ENCODE data around the gene ING1.
"Not testable (repeated sequence)": the region's sequence is repeated elsewhere in the genome, so short reads cannot be mapped to it uniquely, and the experiment has no call there.

Gene ING1

DNA sequence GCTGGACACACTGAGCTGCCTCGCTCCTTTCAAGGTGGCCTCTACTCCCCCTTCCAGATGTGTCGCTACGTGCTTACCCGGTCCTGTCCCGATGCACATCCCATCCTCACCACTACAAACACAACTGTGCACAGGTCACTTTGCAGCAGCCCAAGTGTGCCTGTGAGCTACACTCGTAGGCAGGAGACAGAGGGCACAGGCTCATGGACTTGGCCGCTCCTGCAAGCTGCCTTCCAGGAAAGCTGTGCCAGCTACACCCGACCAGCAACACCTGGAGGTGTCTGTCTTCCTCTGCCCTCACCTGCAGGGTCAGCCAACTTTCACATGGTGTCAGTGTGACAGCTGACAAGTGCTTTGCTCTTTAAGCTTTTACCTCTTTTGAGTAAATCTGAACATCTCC is 23.0 kb upstream of the ING1 start:
- Histone ChIP-seq H3K27me3 (ENCODE audit: control insufficient read depth in 2 of 2, insufficient read depth in 2 of 2, low read length in 2 of 2) (no peaks in the 10 kb centered on the region), H3K4me1 (ENCODE audit: control insufficient read depth in 2 of 2, insufficient read depth in 2 of 2, low read length in 2 of 2) (no peaks in the 10 kb centered on the region), H3K9ac (ENCODE audit: low read depth in 1 of 2, low read length in 2 of 2) (no peak overlapping the region), H3K36me3 (ENCODE audit: control insufficient read depth in 2 of 2, insufficient read depth in 2 of 2, low read length in 2 of 2) (peaks cover 10 to 25% of the 10 kb centered on the region in 2 donors), H3K9me3 (ENCODE audit: control insufficient read depth in 2 of 2, low read length in 2 of 2) (no peaks in the 10 kb centered on the region), H3K4me3 (ENCODE audit: low read length in 2 of 2) (no peak overlapping the region), H3K27ac (ENCODE audit: low read depth in 2 of 2, low read length in 2 of 2) (no peak overlapping the region)

DNA sequence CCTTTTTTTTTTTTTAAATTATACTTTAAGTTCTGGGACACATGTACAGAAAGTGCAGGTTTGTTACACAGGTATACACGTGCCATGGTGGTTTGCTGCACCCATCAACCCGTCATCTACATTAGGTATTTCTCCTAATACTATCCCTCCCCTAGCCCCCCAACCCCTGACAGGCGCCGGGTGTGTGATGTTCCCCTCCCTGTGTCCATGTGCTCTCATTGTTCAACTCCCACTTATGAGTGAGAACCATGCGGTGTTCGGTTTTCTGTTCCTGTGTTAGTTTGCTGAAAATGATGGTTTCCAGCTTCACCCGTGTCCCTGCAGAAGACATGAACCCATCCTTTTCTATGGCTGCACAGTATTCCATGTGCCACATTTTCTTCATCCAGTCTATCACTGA is 17.7 kb upstream of the ING1 start:
- H3K4me3 ChIP-seq (ENCODE audit: low read length in 2 of 2); H3K9me3 ChIP-seq (ENCODE audit: control insufficient read depth in 2 of 2, low read length in 2 of 2); H3K27ac ChIP-seq (ENCODE audit: low read depth in 2 of 2, low read length in 2 of 2); H3K27me3 ChIP-seq (ENCODE audit: control insufficient read depth in 2 of 2, insufficient read depth in 2 of 2, low read length in 2 of 2); H3K9ac ChIP-seq (ENCODE audit: low read depth in 1 of 2, low read length in 2 of 2); H3K4me1 ChIP-seq (ENCODE audit: control insufficient read depth in 2 of 2, insufficient read depth in 2 of 2, low read length in 2 of 2): not testable (repeated sequence)
- H3K36me3 ChIP-seq (ENCODE audit: control insufficient read depth in 2 of 2, insufficient read depth in 2 of 2, low read length in 2 of 2), result peaks cover 19 to 36% of the 10 kb centered on the region in 2 donors

DNA sequence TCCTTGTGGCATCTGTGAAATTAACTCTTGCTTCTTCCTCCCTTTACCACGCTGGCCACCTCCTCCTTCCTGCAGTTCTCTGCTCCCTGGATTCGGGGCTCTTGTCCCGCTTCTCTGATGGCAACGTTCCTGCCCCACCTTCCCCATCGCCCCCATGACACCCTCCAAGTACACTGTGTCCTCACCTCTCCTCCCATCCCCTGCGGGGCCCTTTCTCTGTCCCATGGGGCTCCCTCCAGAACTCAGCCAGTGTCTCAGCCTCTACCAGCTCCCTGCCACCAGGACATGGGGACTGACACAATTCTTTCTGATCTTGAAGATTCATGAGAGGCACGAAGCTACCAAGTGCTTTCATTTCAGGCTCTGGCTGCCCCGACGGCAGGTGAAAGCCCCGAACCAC is 16.7 kb upstream of the ING1 start:
- Histone ChIP-seq H3K27ac (ENCODE audit: low read depth in 2 of 2, low read length in 2 of 2) (no peak overlapping the region), H3K36me3 (ENCODE audit: control insufficient read depth in 2 of 2, insufficient read depth in 2 of 2, low read length in 2 of 2) (peaks cover 26 to 41% of the 10 kb centered on the region in 2 donors), H3K9ac (ENCODE audit: low read depth in 1 of 2, low read length in 2 of 2) (no peak overlapping the region), H3K9me3 (ENCODE audit: control insufficient read depth in 2 of 2, low read length in 2 of 2) (no peaks in the 10 kb centered on the region), H3K4me3 (ENCODE audit: low read length in 2 of 2) (no peak overlapping the region), H3K27me3 (ENCODE audit: control insufficient read depth in 2 of 2, insufficient read depth in 2 of 2, low read length in 2 of 2) (no peaks in the 10 kb centered on the region), H3K4me1 (ENCODE audit: control insufficient read depth in 2 of 2, insufficient read depth in 2 of 2, low read length in 2 of 2) (no peaks in the 10 kb centered on the region)

DNA sequence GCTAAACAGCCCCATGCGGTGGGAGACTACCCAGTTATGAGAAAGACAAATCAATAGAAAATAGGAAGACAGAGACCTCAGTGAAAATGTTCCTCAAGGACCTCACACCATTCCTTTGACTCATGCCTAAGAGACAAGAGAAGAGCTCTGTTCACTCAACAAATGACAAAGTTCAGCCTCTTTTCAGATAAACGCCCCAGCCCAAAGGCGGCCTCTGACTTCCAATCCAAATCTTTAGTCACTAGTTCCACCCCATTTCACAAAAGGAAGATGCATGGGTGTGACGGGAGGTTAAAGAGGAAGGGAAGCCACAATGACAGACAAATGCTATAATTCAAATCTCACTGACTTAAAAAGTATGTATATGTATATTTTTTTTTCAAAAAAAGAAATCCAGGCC is 15.7 kb upstream of the ING1 start:
- no peak overlapping the region for H3K27ac ChIP-seq (ENCODE audit: low read depth in 2 of 2, low read length in 2 of 2)
- H3K9me3 ChIP-seq (ENCODE audit: control insufficient read depth in 2 of 2, low read length in 2 of 2), result no peaks in the 10 kb centered on the region
- no peak overlapping the region for H3K4me3 ChIP-seq (ENCODE audit: low read length in 2 of 2)
- H3K27me3 ChIP-seq (ENCODE audit: control insufficient read depth in 2 of 2, insufficient read depth in 2 of 2, low read length in 2 of 2), result no peaks in the 10 kb centered on the region
- no peaks in the 10 kb centered on the region for H3K4me1 ChIP-seq (ENCODE audit: control insufficient read depth in 2 of 2, insufficient read depth in 2 of 2, low read length in 2 of 2)
- no peak overlapping the region for H3K9ac ChIP-seq (ENCODE audit: low read depth in 1 of 2, low read length in 2 of 2)
- peaks cover 28 to 44% of the 10 kb centered on the region in 2 donors for H3K36me3 ChIP-seq (ENCODE audit: control insufficient read depth in 2 of 2, insufficient read depth in 2 of 2, low read length in 2 of 2)

DNA sequence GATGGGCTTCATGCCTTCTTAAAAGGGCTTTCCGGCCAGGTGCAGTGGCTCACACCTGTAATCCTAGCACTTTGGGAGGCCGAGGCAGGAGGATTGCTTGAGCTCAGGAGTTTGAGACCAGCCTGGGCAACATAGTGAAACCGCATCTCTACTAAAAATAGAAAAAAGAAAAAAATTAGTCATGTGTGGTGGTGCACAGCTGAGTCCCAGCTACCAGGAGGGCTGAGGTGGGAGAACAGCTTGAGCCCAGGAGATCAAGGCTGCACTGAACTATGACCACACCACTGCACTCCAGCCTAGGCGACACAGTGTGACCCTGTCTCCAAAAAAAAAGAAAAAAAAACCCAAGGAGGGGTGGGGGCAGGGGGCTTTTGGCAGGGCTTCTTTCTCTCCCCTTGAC is 14.8 kb upstream of the ING1 start:
- Histone ChIP-seq H3K36me3 (ENCODE audit: control insufficient read depth in 2 of 2, insufficient read depth in 2 of 2, low read length in 2 of 2) (peaks cover 31 to 44% of the 10 kb centered on the region in 2 donors), H3K27me3 (ENCODE audit: control insufficient read depth in 2 of 2, insufficient read depth in 2 of 2, low read length in 2 of 2) (no peaks in the 10 kb centered on the region), H3K27ac (ENCODE audit: low read depth in 2 of 2, low read length in 2 of 2) (no peak overlapping the region)

DNA sequence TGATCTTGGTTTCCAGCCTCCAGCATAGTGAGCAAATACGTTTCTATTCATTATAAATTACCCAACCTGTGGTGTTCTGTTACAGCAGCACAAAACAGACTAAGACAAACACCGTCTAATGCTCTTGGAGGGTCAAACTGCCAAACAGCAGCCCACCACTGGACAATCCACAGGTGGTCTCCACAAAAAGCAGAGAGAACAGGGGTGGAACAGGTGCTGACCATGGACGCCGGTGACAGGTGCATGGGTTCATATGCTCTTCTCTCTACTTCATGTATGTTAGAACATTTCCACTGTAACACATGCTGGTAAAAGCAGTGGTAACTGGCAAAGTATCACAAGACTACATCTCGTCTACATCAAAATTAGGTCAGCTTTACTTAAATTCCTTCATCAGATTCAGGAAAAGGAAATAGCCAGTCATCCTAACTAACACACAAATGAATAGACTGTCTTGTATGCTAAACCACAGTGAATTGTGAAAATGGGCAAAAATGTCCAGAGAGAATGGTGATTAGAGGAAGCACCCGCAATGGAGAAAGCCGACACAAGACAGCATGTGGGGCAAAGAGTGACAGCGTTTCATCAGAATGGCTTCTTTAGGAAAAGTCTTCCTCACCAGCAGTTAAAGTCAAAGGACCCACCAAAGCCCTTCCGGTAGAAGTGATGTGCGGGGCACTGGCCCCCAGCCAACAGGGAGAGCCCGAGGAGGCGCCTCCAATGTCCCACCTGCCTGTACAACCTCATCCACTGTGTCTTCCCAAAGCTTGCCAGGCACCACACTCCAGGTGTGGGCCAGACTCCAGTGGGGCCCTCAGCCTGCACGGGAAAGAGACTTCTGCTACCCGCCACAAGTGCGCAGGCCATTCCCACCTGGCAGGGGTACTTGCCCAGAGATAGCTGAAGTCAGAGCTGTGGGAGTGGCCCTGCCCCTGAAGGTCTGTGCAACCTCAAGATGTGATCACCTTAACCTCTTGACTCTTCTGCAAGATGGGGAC is 14.1 kb upstream of the ING1 start:
- no peaks in the 10 kb centered on the region for H3K9me3 ChIP-seq (ENCODE audit: control insufficient read depth in 2 of 2, low read length in 2 of 2)
- H3K27ac ChIP-seq (ENCODE audit: low read depth in 2 of 2, low read length in 2 of 2), result no peak overlapping the region
- peaks cover 32 to 44% of the 10 kb centered on the region in 2 donors for H3K36me3 ChIP-seq (ENCODE audit: control insufficient read depth in 2 of 2, insufficient read depth in 2 of 2, low read length in 2 of 2)
- H3K4me3 ChIP-seq (ENCODE audit: low read length in 2 of 2), result no peak overlapping the region
- no peaks in the 10 kb centered on the region for H3K4me1 ChIP-seq (ENCODE audit: control insufficient read depth in 2 of 2, insufficient read depth in 2 of 2, low read length in 2 of 2)
- H3K27me3 ChIP-seq (ENCODE audit: control insufficient read depth in 2 of 2, insufficient read depth in 2 of 2, low read length in 2 of 2), result no peaks in the 10 kb centered on the region
- H3K9ac ChIP-seq (ENCODE audit: low read depth in 1 of 2, low read length in 2 of 2), result no peak overlapping the region

More for the DNA sequence above, 14.8 kb upstream of the ING1 start:
- H3K9me3 ChIP-seq (ENCODE audit: control insufficient read depth in 2 of 2, low read length in 2 of 2), result no peaks in the 10 kb centered on the region
- no peaks in the 10 kb centered on the region for H3K4me1 ChIP-seq (ENCODE audit: control insufficient read depth in 2 of 2, insufficient read depth in 2 of 2, low read length in 2 of 2)
- no peak overlapping the region for H3K4me3 ChIP-seq (ENCODE audit: low read length in 2 of 2)
- H3K9ac ChIP-seq (ENCODE audit: low read depth in 1 of 2, low read length in 2 of 2), result no peak overlapping the region

DNA sequence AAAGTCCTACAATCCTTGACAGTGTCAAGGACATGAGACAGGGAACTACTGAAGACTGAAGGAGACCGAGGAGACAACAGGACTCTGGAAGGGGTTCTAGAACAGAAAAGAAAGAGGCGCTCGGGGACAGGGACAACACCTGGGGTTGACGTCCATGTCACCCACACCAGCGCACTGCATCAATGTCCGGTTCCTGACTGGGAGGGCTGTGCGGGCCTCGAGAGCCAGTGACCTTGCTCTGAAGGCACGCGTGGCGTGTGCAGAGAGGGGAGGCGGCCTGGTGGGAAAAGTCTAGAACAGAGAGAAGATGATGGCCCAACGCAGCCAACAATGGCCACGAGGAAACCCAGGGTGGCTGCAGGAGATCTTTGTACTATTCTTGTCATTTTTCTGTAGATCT is 13.3 kb upstream of the ING1 start:
- H3K36me3 ChIP-seq (ENCODE audit: control insufficient read depth in 2 of 2, insufficient read depth in 2 of 2, low read length in 2 of 2), result peaks cover 32 to 44% of the 10 kb centered on the region in 2 donors
- H3K9me3 ChIP-seq (ENCODE audit: control insufficient read depth in 2 of 2, low read length in 2 of 2), result no peaks in the 10 kb centered on the region
- H3K4me3 ChIP-seq (ENCODE audit: low read length in 2 of 2), result no peak overlapping the region
- no peaks in the 10 kb centered on the region for H3K27me3 ChIP-seq (ENCODE audit: control insufficient read depth in 2 of 2, insufficient read depth in 2 of 2, low read length in 2 of 2)
- H3K4me1 ChIP-seq (ENCODE audit: control insufficient read depth in 2 of 2, insufficient read depth in 2 of 2, low read length in 2 of 2), result peaks cover 4 to 5% of the 10 kb centered on the region in 2 donors
- no peak overlapping the region for H3K9ac ChIP-seq (ENCODE audit: low read depth in 1 of 2, low read length in 2 of 2)
- no peak overlapping the region for H3K27ac ChIP-seq (ENCODE audit: low read depth in 2 of 2, low read length in 2 of 2)

DNA sequence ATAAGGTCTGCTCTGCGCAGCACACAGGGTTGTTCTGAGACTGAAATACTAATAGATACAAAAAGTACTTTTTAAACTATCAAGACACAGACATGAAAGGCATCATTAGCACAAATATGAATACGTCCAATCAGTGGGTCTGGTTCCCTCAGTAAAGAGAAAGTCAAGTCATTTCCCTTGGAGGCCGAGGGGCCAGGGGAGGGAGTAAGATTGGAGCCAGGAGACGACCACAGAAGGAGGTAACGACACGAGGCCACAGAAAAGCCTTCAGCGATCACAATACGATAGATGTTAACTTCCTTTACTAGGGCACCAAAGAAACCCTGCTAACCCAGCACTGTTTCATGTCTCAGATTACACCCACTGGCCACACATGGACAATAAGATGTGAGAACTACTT is 12.9 kb upstream of the ING1 start:
- H3K9me3 ChIP-seq (ENCODE audit: control insufficient read depth in 2 of 2, low read length in 2 of 2), result no peaks in the 10 kb centered on the region
- no peak overlapping the region for H3K27ac ChIP-seq (ENCODE audit: low read depth in 2 of 2, low read length in 2 of 2)
- H3K9ac ChIP-seq (ENCODE audit: low read depth in 1 of 2, low read length in 2 of 2), result no peak overlapping the region
- H3K4me3 ChIP-seq (ENCODE audit: low read length in 2 of 2), result no peak overlapping the region
- H3K27me3 ChIP-seq (ENCODE audit: control insufficient read depth in 2 of 2, insufficient read depth in 2 of 2, low read length in 2 of 2), result no peaks in the 10 kb centered on the region
- H3K36me3 ChIP-seq (ENCODE audit: control insufficient read depth in 2 of 2, insufficient read depth in 2 of 2, low read length in 2 of 2), result peaks cover 32 to 44% of the 10 kb centered on the region in 2 donors
- peaks cover 5 to 7% of the 10 kb centered on the region in 2 donors for H3K4me1 ChIP-seq (ENCODE audit: control insufficient read depth in 2 of 2, insufficient read depth in 2 of 2, low read length in 2 of 2)

DNA sequence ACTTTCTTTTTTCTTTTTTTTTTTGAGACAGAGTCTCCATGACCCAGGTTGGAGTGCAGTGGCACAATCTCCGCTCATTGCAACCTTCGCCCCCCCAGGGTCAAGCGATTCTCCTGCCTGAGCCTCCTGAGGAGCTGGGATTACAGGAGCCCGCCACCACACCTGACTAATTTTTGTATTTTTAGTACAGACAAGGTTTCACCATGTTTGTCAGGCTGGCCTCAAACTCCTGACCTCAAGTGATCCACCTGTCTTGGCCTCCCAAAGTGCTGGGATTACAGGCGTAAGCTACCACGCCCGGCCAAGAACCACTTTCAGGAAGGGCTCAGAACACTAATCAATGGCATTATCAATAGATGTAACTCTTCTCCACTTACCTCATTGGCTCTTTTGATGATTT is 12.4 kb upstream of the ING1 start:
- H3K9me3 ChIP-seq (ENCODE audit: control insufficient read depth in 2 of 2, low read length in 2 of 2); H3K27me3 ChIP-seq (ENCODE audit: control insufficient read depth in 2 of 2, insufficient read depth in 2 of 2, low read length in 2 of 2); H3K4me3 ChIP-seq (ENCODE audit: low read length in 2 of 2); H3K27ac ChIP-seq (ENCODE audit: low read depth in 2 of 2, low read length in 2 of 2); H3K9ac ChIP-seq (ENCODE audit: low read depth in 1 of 2, low read length in 2 of 2); H3K4me1 ChIP-seq (ENCODE audit: control insufficient read depth in 2 of 2, insufficient read depth in 2 of 2, low read length in 2 of 2): not testable (repeated sequence)
- peaks cover 32 to 42% of the 10 kb centered on the region in 2 donors for H3K36me3 ChIP-seq (ENCODE audit: control insufficient read depth in 2 of 2, insufficient read depth in 2 of 2, low read length in 2 of 2)

DNA sequence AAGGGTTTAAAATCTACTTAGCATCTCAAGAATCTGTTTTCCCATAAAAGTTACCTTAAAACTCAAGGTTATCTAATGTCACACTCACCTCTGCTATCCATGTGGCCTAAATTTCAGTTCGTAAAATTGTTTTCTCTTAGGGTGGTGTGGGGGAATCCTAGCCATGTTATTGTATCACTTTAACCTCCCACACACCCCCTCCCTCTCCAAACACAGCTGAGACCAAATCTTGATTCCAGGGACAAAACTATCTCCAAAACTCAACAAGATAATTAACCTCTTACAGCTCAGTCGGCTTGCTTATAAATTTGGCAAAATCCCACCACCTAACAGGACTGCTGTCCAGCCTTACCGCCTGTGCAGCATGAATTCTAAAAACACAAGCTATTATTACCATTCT is 11.4 kb upstream of the ING1 start:
- H3K4me1 ChIP-seq (ENCODE audit: control insufficient read depth in 2 of 2, insufficient read depth in 2 of 2, low read length in 2 of 2), result peaks cover 11 to 12% of the 10 kb centered on the region in 2 donors
- no peaks in the 10 kb centered on the region for H3K27me3 ChIP-seq (ENCODE audit: control insufficient read depth in 2 of 2, insufficient read depth in 2 of 2, low read length in 2 of 2)
- no peak overlapping the region for H3K4me3 ChIP-seq (ENCODE audit: low read length in 2 of 2)
- H3K9me3 ChIP-seq (ENCODE audit: control insufficient read depth in 2 of 2, low read length in 2 of 2), result no peaks in the 10 kb centered on the region
- H3K36me3 ChIP-seq (ENCODE audit: control insufficient read depth in 2 of 2, insufficient read depth in 2 of 2, low read length in 2 of 2), result peaks cover 32 to 37% of the 10 kb centered on the region in 2 donors
- H3K9ac ChIP-seq (ENCODE audit: low read depth in 1 of 2, low read length in 2 of 2), result no peak overlapping the region
- H3K27ac ChIP-seq (ENCODE audit: low read depth in 2 of 2, low read length in 2 of 2), result no peak overlapping the region

Measured in mucosa of rectum (tissue), 2 donors.